K562 (cell line): ENCODE measurements around the gene OR51L1. TPM values are rescaled to one million over a fixed set of nuclear protein-coding genes. Genes with fewer than 3 reads are reported as not detected.

Experiments used
- ATAC-seq: fragments of 200-7000 bp; cut with Tn5 transposase; 3 replicates; pipeline ENCODE4 v1.9.1; 2020; ENCODE audit warnings: moderate library complexity
- BruUV-seq: library from RNA; stranded (reverse); fragments of 400-500 nt; replicated peaks from 2 replicates; lab custom pipeline; 2021; lab: Mats Ljungman, UMichigan
- CTCF ChIA-PET: fragments of 300-600 bp; formaldehyde crosslinking; extraction: SDS; loops from one replicate; lab custom pipeline; 2021; ENCODE audit warnings: low intra/inter-chr PET ratio; lab: Yijun Ruan, JAX
- POLR2A ChIA-PET: fragments of 300-600, 350-650 bp; sonication (Branson Sonifier 250); formaldehyde crosslinking; extraction: SDS; loops from one replicate; lab custom pipeline; 2021; ENCODE audit warnings: antibody characterized with exemption, inconsistent platforms; lab: Yijun Ruan, JAX
- DNase-seq, 4 experiments: peaks; one replicate each; pipeline versions ENCODE4 v3.0.0 to v3.0.0-alpha.2; 2011 to 2018; ENCODE audit warnings: low spot score in 3 of 4, mixed read lengths in 3 of 4; ENCODE audit errors: extremely low read depth in 1 of 4
- FAIRE-seq: peaks from 2 replicates; lab custom pipeline; 2011; peaks lifted over from hg19 to GRCh38; lab: Jason Lieb, UNC
- H2AFZ ChIP-seq: 2 replicates; pipeline ENCODE4 v1.6.0; 2011; ENCODE audit warnings: low read depth, low read length, control low read depth, inconsistent platforms
- H3K27ac ChIP-seq: fragments of 200-600 bp; 3 replicates; pipeline ENCODE4 v1.8.0; 2011; ENCODE audit warnings: low read depth, mild to moderate bottlenecking, control low read depth, inconsistent platforms, low read length, moderate library complexity, mixed read lengths; ENCODE audit errors: extremely low read depth
- H3K27me3 ChIP-seq, 2 experiments: fragments of 300-600 bp in 1 of 2; 2 replicates in 1 of 2; 3 replicates in 1 of 2; pipeline versions ENCODE4 v1.6.0 to v1.8.0; 2011; ENCODE audit warnings: inconsistent platforms in 2 of 2, low read length in 2 of 2, mild to moderate bottlenecking in 1 of 2, mixed read lengths in 1 of 2, moderate library complexity in 1 of 2; ENCODE audit not compliant: control insufficient read depth in 2 of 2, insufficient read depth in 2 of 2
- H3K36me3 ChIP-seq: fragments of 300-600 bp; 3 replicates; pipeline ENCODE4 v1.8.0; 2011; ENCODE audit warnings: mild to moderate bottlenecking, low read length, inconsistent platforms; ENCODE audit not compliant: control insufficient read depth, insufficient read depth
- H3K4me1 ChIP-seq, 2 experiments: fragments of 200-600 bp in 1 of 2; replicated peaks in 1 of 2; 2 replicates in 1 of 2; 3 replicates in 1 of 2; pipeline versions ENCODE4 v1.5.1 to v1.8.0; 2011; ENCODE audit warnings: inconsistent platforms in 2 of 2, low read length in 2 of 2, mild to moderate bottlenecking in 1 of 2, mixed read lengths in 1 of 2, moderate library complexity in 1 of 2; ENCODE audit not compliant: control insufficient read depth in 2 of 2, insufficient read depth in 2 of 2
- H3K4me2 ChIP-seq: 2 replicates; pipeline ENCODE4 v1.6.1; 2011; ENCODE audit warnings: low read length, control low read depth, inconsistent platforms, mixed read lengths; ENCODE audit not compliant: insufficient read depth
- H3K4me3 ChIP-seq: fragments of 200-600 bp; sonication (generic), shearing (Covaris generic); 2 replicates; pipeline ENCODE4 v1.5.1; 2016; ENCODE audit warnings: control low read depth, inconsistent platforms
- H3K79me2 ChIP-seq: fragments of 200-600 bp; 3 replicates; pipeline ENCODE4 v1.8.0; 2011; ENCODE audit warnings: low read length, inconsistent platforms; ENCODE audit not compliant: control insufficient read depth, insufficient read depth
- H3K9ac ChIP-seq, 2 experiments: 2 replicates each; pipeline versions ENCODE4 v1.6.0 to v1.6.1; 2011; ENCODE audit warnings: low read depth in 2 of 2, low read length in 2 of 2, control low read depth in 1 of 2, inconsistent platforms in 1 of 2, mild to moderate bottlenecking in 1 of 2, mixed read lengths in 1 of 2; ENCODE audit not compliant: insufficient read depth in 1 of 2
- H3K9me1 ChIP-seq: one replicate; pipeline ENCODE4 v1.6.0; 2011; ENCODE audit warnings: inconsistent platforms, mild to moderate bottlenecking, low read length, moderate library complexity; ENCODE audit not compliant: control insufficient read depth, insufficient read depth
- H3K9me3 ChIP-seq: replicated peaks from 2 replicates; pipeline ENCODE4 v1.5.1; 2011; ENCODE audit warnings: low read depth, low read length, inconsistent platforms; ENCODE audit not compliant: control insufficient read depth, insufficient read depth
- H4K20me1 ChIP-seq: replicated peaks from 2 replicates; pipeline ENCODE4 v1.6.1; 2011; ENCODE audit warnings: low read length, inconsistent platforms, mixed read lengths; ENCODE audit not compliant: control insufficient read depth, insufficient read depth
- DEAF1 ChIP-seq: fragments of 450-650 bp; formaldehyde crosslinking; IDR thresholded peaks from 2 replicates; pipeline ENCODE4 v1.4.0; 2020; ENCODE audit warnings: mild to moderate bottlenecking, moderate library complexity
- HLTF ChIP-seq: fragments of 450-650 bp; IDR thresholded peaks from 2 replicates; pipeline ENCODE4 v1.6.1; 2016
- NR2C2 ChIP-seq, 2 experiments: fragments of 200-800 bp in 1 of 2; sonication (Bioruptor generic) in 1 of 2; sonication (generic) in 1 of 2; formaldehyde crosslinking in 1 of 2; IDR thresholded peaks; 2 replicates each; pipeline versions ENCODE4 v1.6.1 to v1.8.0; 2016 to 2022; ENCODE audit warnings: mild to moderate bottlenecking in 1 of 2, missing compliant biosample characterization in 1 of 2, missing genetic modification characterization in 1 of 2, missing genetic modification reagents in 1 of 2
- RB1 ChIP-seq: fragments of 450-650 bp; IDR thresholded peaks from 2 replicates; pipeline ENCODE4 v1.6.1; 2017; ENCODE audit warnings: low read depth, mild to moderate bottlenecking
- REST ChIP-seq, 2 experiments: fragments of 450-650 bp; formaldehyde crosslinking in 1 of 2; IDR thresholded peaks; 2 replicates each; pipeline versions ENCODE4 v1.4.0 to v1.6.1; 2014 to 2020; ENCODE audit warnings: mild to moderate bottlenecking in 2 of 2, borderline replicate concordance in 1 of 2, low read depth in 1 of 2
- SIRT6 ChIP-seq: IDR thresholded peaks from one replicate; pipeline ENCODE4 v1.6.1; 2012; ENCODE audit warnings: low read depth, mild to moderate bottlenecking, control low read depth, inconsistent platforms, low read length, moderate library complexity
- SMC3 ChIP-seq: conservative IDR thresholded peaks from 2 replicates; pipeline ENCODE4 v1.6.1; 2011; ENCODE audit warnings: low read depth, low read length, improper control_type of control experiment; ENCODE audit not compliant: insufficient read depth
- WGBS: fragments of 100-300 bp; shearing (Covaris generic); methylation state at CpG from one replicate; pipeline ENCODE4 v1.1.6; 2016; ENCODE audit warnings: low coverage, mixed read lengths; ENCODE audit not compliant: insufficient coverage; ENCODE audit errors: missing lambda C conversion rate; 5-methylcytosine and 5-hydroxymethylcytosine counted together
- in situ Hi-C: fragments of 300-500 bp; cut with MboI; formaldehyde crosslinking; loops from 4 replicates; pipeline ENCODE4 v1.15.0; 2018; ENCODE audit warnings: inconsistent platforms, mixed read lengths
- intact Hi-C: fragments of 100-400 bp; cut with micrococcal nuclease; formaldehyde crosslinking; loops from 2 replicates; pipeline ENCODE4 v1.14.2; 2022
- polyA plus RNA-seq, 8 experiments: library from polyadenylated mRNA; depleted of rRNA in 4 of 8; stranded (reverse) in 5 of 8; unstranded in 3 of 8; fragments of >200 nt; fragmentation: Nextera tagmentation in 2 of 8; fragmentation: Illumina TruSeq in 1 of 8; extraction: Ambion mirVana in 2 of 8; extraction: Trizol in 1 of 8; gene quantifications; 2 replicates each; pipeline versions ENCODE4 v1.2.1 to v1.2.3, GENCODE V29; 2011 to 2014; ENCODE audit warnings: inconsistent platforms in 1 of 8, missing spikeins in 1 of 8
- total RNA-seq, 7 experiments: library from RNA; depleted of rRNA in 6 of 7; stranded (reverse); fragments of >200 nt in 6 of 7; fragmentation: Illumina TruSeq in 2 of 7; extraction: Trizol in 2 of 7; gene quantifications; 2 replicates each; pipeline versions ENCODE4 v1.2.1 to v1.2.3, GENCODE V29; 2011 to 2021; ENCODE audit warnings: low replicate concordance in 1 of 7

Gene OR51L1
- total and polyA plus RNA-seq, 9 of the 15 experiments (the other 6 are each of a cell fraction or from before 2014, with no cell fraction given): not detected

GRCh38 chr11:4991060-4991459, 3.6 kb upstream of the OR51L1 start (continued):
- TF ChIP-seq SMC3 (peak; percentile 71), NR2C2 (CRISPR knock-in tag; IDR thresholded peaks at IDR 0.05) (no peak), NR2C2 (tag; IDR thresholded peaks at IDR 0.05) (no peak), DEAF1 (peak; percentile 48), HLTF (no peak)

GRCh38 chr11:5004424-5005274, 10.0 kb downstream of the OR51L1 start:
- no peak overlapping the region for H3K27ac ChIP-seq
- no peak overlapping the region for H3K9ac ChIP-seq
- no peak overlapping the region for H3K4me2 ChIP-seq
- H3K4me1 ChIP-seq: no peaks in the 10 kb centered on the region
- 0% methylated on average over 6 of the region's 6 CpGs for WGBS
- ChIA-PET CTCF (interaction anchor here (0.6 to 2.0 kb wide), 5 partner anchors 368 to 1246 kb away, joined by 3 to 7 read pairs (median 5); partner anchors contain the start of gene OR51D1), POLR2A (interaction anchor here (1.0 kb wide), 1 partner anchor 27 kb away, joined by 3 read pairs; no protein-coding TSS in a partner anchor)
- no peaks in the 10 kb centered on the region for H3K27me3 ChIP-seq
- H3K36me3 ChIP-seq: no peaks in the 10 kb centered on the region
- no peaks in the 10 kb centered on the region for H4K20me1 ChIP-seq
- H3K79me2 ChIP-seq: no peaks in the 10 kb centered on the region
- H3K9me3 ChIP-seq: no peaks in the 10 kb centered on the region
- H3K4me3 ChIP-seq: no peak overlapping the region
- DNase-seq: peak; percentile 29 to 71 (median 36)
- no peaks in the 10 kb centered on the region for H3K9me1 ChIP-seq
- intact Hi-C loops: loop anchor here (1.0 to 10.0 kb wide), 4 partner anchors 140 to 817 kb away; partner anchors contain the start of gene OR51D1
- peak; percentile 78 for ATAC-seq
- peak; percentile 77 for FAIRE-seq
- in situ Hi-C loops: loop anchor here (5.0 to 25.0 kb wide), 2 partner anchors 367 to 817 kb away; partner anchors contain the start of gene OR51D1
- H2AFZ ChIP-seq: no peak overlapping the region
- no TSS peak for BruUV-seq
- TF ChIP-seq REST (IDR thresholded peaks at IDR 0.05; ENCODE audit: borderline replicate concordance) (peak; percentile 61; the same call in 1 of the 2 replicates), REST (CRISPR knock-in tag; IDR thresholded peaks at IDR 0.05; ENCODE audit: low read depth) (no peak), RB1 (0 out of 2 replicates have a peak, but pooled peaks have one; percentile 21), SMC3 (peak; percentile 76), SIRT6 (no peak), HLTF (no peak)
